ENCODE measurements around the gene SLC35G1. TPM values are rescaled to one million over a fixed set of nuclear protein-coding genes. Genes with fewer than 3 reads are reported as not detected.

SLC35G1 gene
- total and polyA plus RNA-seq, 12 donors = 1.1 to 11.2 (median 2.9) TPM

- Histone ChIP-seq H3K4me3 (no peak overlapping the region), H3K4me1 (replicated peaks in 1 of 2) (peaks cover 0 to 13% of the 10 kb centered on the region in 2 donors), H3K27me3 (no peaks in the 10 kb centered on the region), H3K27ac (no peak overlapping the region), H3K9me3 (replicated peaks in 1 of 3) (no peaks in the 10 kb centered on the region), H3K36me3 (replicated peaks in 1 of 2) (no peaks in the 10 kb centered on the region)
- WGBS, 4 donors = 37 to 54% (median 46%) methylated on average over 3 of the region's 3 CpGs
- TF ChIP-seq CTCF (IDR thresholded peaks at IDR 0.05) = no peak
- TF ChIP-seq POLR2A (IDR thresholded peaks at IDR 0.05) = no peak
- intact Hi-C loops (cut with DNase I) = loop anchor here in 1 of 2 donors (5.0 kb wide), 1 partner anchor 168 kb away; no protein-coding TSS in a partner anchor
- peak in 1 of 7 donors; percentile 9 for DNase-seq
Observed at GRCh38 chr10:93874309-93875031, 19.3 kb upstream of the SLC35G1 start.

GRCh38 chr10:93875032-93875358 lies 18.8 kb upstream of the SLC35G1 start:
- Histone ChIP-seq H3K9me3 (replicated peaks in 1 of 3) (no peaks in the 10 kb centered on the region), H3K27me3 (no peaks in the 10 kb centered on the region), H3K27ac (no peak overlapping the region), H3K4me1 (replicated peaks in 1 of 2) (peaks cover 0 to 13% of the 10 kb centered on the region in 2 donors), H3K36me3 (replicated peaks in 1 of 2) (no peaks in the 10 kb centered on the region), H3K4me3 (no peak overlapping the region)
- 81 to 93% (median 86%) methylated on average over 2 of the region's 2 CpGs for WGBS, 4 donors
- intact Hi-C loops (cut with DNase I) = no loop called here
- TF ChIP-seq CTCF (IDR thresholded peaks at IDR 0.05) (no peak), POLR2A (IDR thresholded peaks at IDR 0.05) (no peak)
- DNase-seq = no peak

DNA sequence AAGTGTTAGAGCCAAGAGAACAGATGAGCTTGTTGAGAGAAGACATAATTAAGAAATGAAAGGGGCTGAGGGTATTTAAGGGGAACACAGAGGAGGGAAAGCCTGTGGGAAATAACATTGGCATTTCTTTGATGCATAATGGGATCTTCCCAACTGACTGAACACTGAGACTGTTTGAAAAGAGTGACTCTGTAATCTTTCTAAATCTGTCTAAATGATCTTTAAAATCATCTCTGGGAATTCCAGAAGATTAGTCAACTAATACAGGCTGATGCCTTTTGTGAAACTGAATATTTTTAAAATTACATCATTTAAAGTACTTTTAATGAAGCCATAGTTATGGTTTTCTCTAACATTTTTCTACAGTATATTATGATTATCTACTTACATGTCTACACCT lies 17.4 kb upstream of the SLC35G1 start:
- no peak overlapping the region for H3K27ac ChIP-seq
- intact Hi-C loops (cut with DNase I) = no loop called here
- H3K4me3 ChIP-seq = no peak overlapping the region
- no peaks in the 10 kb centered on the region for H3K27me3 ChIP-seq
- no peaks in the 10 kb centered on the region for H3K9me3 ChIP-seq (replicated peaks in 1 of 3)
- peaks cover 0 to 13% of the 10 kb centered on the region in 2 donors for H3K4me1 ChIP-seq (replicated peaks in 1 of 2)
- no peak for TF ChIP-seq POLR2A (IDR thresholded peaks at IDR 0.05)
- no peak for TF ChIP-seq CTCF (IDR thresholded peaks at IDR 0.05)
- no peaks in the 10 kb centered on the region for H3K36me3 ChIP-seq (replicated peaks in 1 of 2)
- DNase-seq = no peak

DNA sequence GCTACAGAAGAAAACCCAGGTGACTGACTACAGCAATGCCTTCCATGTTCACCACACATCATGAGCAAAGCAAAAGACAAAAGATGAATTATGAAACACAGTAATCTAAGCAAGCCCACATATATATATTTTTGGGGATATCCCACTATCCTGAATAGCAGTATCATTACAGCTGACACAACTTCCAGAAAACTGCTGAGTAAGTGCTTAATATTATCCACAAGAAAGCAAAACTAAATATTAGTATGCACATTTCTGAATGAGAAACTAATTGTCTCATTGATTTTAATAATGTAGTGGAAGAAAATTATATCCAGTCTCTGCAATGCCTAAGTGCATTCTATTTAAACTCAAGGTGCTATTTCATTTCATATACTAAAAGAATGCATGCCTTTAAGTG lies 14.5 kb upstream of the SLC35G1 start:
- TF ChIP-seq CTCF (IDR thresholded peaks at IDR 0.05) = no peak
- TF ChIP-seq POLR2A (IDR thresholded peaks at IDR 0.05) = no peak
- no peak overlapping the region for H3K4me3 ChIP-seq
- no peak overlapping the region for H3K27ac ChIP-seq
- no peaks in the 10 kb centered on the region for H3K9me3 ChIP-seq (replicated peaks in 1 of 3)
- intact Hi-C loops (cut with DNase I) = no loop called here
- DNase-seq = no peak
- peaks cover 0 to 1% of the 10 kb centered on the region in 2 donors for H3K4me1 ChIP-seq (replicated peaks in 1 of 2)
- no peaks in the 10 kb centered on the region for H3K27me3 ChIP-seq
- H3K36me3 ChIP-seq (replicated peaks in 1 of 2) = no peaks in the 10 kb centered on the region
